DND-41 (cell line): Measurements from ENCODE around the gene NR5A2.
A peak's percentile ranks its signal among the peaks of the same experiment; 100 is the strongest.

Experiments
- ATAC-seq: fragments of 200-7000 bp; cut with Tn5 transposase; 3 replicates; pipeline ENCODE4 v1.9.1; 2021; ENCODE audit warnings: low read depth; ENCODE audit not compliant: insufficient read depth
- DNase-seq: peaks from one replicate; pipeline ENCODE4 v3.0.0-alpha.2; 2020
- H2AFZ ChIP-seq: 2 replicates; pipeline ENCODE4 v1.6.0; 2012; ENCODE audit warnings: low read depth, low read length
- H3K27ac ChIP-seq: 2 replicates; pipeline ENCODE4 v1.5.1; 2012; ENCODE audit warnings: low read length, inconsistent platforms
- H3K27me3 ChIP-seq: fragments of 200-600 bp; sonication (generic); 2 replicates; pipeline ENCODE4 v1.6.0; 2012; ENCODE audit warnings: low read length, mild to moderate bottlenecking, inconsistent platforms; ENCODE audit not compliant: insufficient read depth, poor library complexity
- H3K36me3 ChIP-seq: 2 replicates; pipeline ENCODE4 v1.5.1; 2012; ENCODE audit warnings: low read length, inconsistent platforms; ENCODE audit not compliant: insufficient read depth
- H3K4me1 ChIP-seq: 2 replicates; pipeline ENCODE4 v1.5.1; 2012; ENCODE audit warnings: mild to moderate bottlenecking, low read length; ENCODE audit not compliant: insufficient read depth
- H3K4me2 ChIP-seq: 2 replicates; pipeline ENCODE4 v1.6.0; 2012; ENCODE audit warnings: mild to moderate bottlenecking, moderate library complexity, low read length, inconsistent platforms; ENCODE audit not compliant: insufficient read depth
- H3K4me3 ChIP-seq, 2 experiments: fragments of 200-600 bp in 1 of 2; shearing (Covaris generic) in 1 of 2; 2 replicates each; pipeline ENCODE4 v1.5.1; 2012 to 2016; ENCODE audit warnings: inconsistent platforms in 2 of 2, low read length in 2 of 2, mild to moderate bottlenecking in 2 of 2, low read depth in 1 of 2, moderate library complexity in 1 of 2
- H3K79me2 ChIP-seq: 2 replicates; pipeline ENCODE4 v1.6.0; 2012; ENCODE audit warnings: low read length, inconsistent platforms; ENCODE audit not compliant: insufficient read depth
- H3K9ac ChIP-seq: 2 replicates; pipeline ENCODE4 v1.6.0; 2012; ENCODE audit warnings: low read depth, mild to moderate bottlenecking, inconsistent platforms, low read length, moderate library complexity
- H3K9me3 ChIP-seq: 2 replicates; pipeline ENCODE4 v1.5.1; 2012; ENCODE audit warnings: low read length, moderate library complexity, mild to moderate bottlenecking, inconsistent platforms; ENCODE audit not compliant: insufficient read depth, severe bottlenecking
- H4K20me1 ChIP-seq: 2 replicates; pipeline ENCODE4 v1.6.0; 2012; ENCODE audit warnings: low read length; ENCODE audit not compliant: insufficient read depth
- CTCF ChIP-seq: IDR thresholded peaks from 2 replicates; pipeline ENCODE4 v1.5.1; 2012; ENCODE audit warnings: borderline replicate concordance, low read length, moderate library complexity, mild to moderate bottlenecking; ENCODE audit not compliant: poor library complexity, severe bottlenecking; ENCODE audit errors: extremely low read depth
- EZH2 ChIP-seq: IDR thresholded peaks from 3 replicates; pipeline ENCODE4 v1.6.1; 2012; ENCODE audit warnings: borderline replicate concordance, low read depth, mild to moderate bottlenecking, moderate library complexity, low read length, inconsistent platforms; ENCODE audit not compliant: severe bottlenecking

Gene NR5A2

GRCh38 chr1:200029035-200029821 is 1.7 kb downstream of the NR5A2 start:
- no peaks in the 10 kb centered on the region for H4K20me1 ChIP-seq
- H3K9me3 ChIP-seq = no peaks in the 10 kb centered on the region
- H3K36me3 ChIP-seq = no peaks in the 10 kb centered on the region
- H3K4me2 ChIP-seq = no peak overlapping the region
- peak; percentile 31; the same call in 1 of the 3 replicates for ATAC-seq
- no peak overlapping the region for H3K27ac ChIP-seq
- no peaks in the 10 kb centered on the region for H3K79me2 ChIP-seq
- no peak overlapping the region for H3K9ac ChIP-seq
- H3K27me3 ChIP-seq = peaks cover 41% of the 10 kb centered on the region
- no peaks in the 10 kb centered on the region for H3K4me1 ChIP-seq
- no peak overlapping the region for H3K4me3 ChIP-seq
- no peak for DNase-seq
- no peak for TF ChIP-seq EZH2
- TF ChIP-seq CTCF = no peak
- no peak overlapping the region for H2AFZ ChIP-seq

- H3K4me2 ChIP-seq = no peak overlapping the region
- no peak for TF ChIP-seq CTCF
- no peak for TF ChIP-seq EZH2
- ATAC-seq = no peak
Measured at GRCh38 chr1:200029822-200030152, 2.3 kb downstream of the NR5A2 start.

GRCh38 chr1:200030791-200031190 is 3.3 kb downstream of the NR5A2 start:
- Histone ChIP-seq H3K4me3 (no peak overlapping the region), H3K27me3 (peaks cover 41% of the 10 kb centered on the region), H2AFZ (no peak overlapping the region), H4K20me1 (no peaks in the 10 kb centered on the region), H3K79me2 (no peaks in the 10 kb centered on the region), H3K4me2 (no peak overlapping the region), H3K4me1 (no peaks in the 10 kb centered on the region), H3K36me3 (no peaks in the 10 kb centered on the region), H3K27ac (no peak overlapping the region), H3K9ac (no peak overlapping the region), H3K9me3 (no peaks in the 10 kb centered on the region)
- ATAC-seq (no peak), DNase-seq (no peak)
- TF ChIP-seq CTCF (no peak), EZH2 (no peak)

More at GRCh38 chr1:200029822-200030152, 2.3 kb downstream of the NR5A2 start:
- Histone ChIP-seq H3K9me3 (no peaks in the 10 kb centered on the region), H3K9ac (no peak overlapping the region), H3K27ac (no peak overlapping the region), H3K4me3 (no peak overlapping the region), H3K79me2 (no peaks in the 10 kb centered on the region), H4K20me1 (no peaks in the 10 kb centered on the region), H3K36me3 (no peaks in the 10 kb centered on the region), H3K27me3 (peaks cover 41% of the 10 kb centered on the region), H3K4me1 (no peaks in the 10 kb centered on the region), H2AFZ (no peak overlapping the region)
- no peak for DNase-seq
